Loucy (cell line): ENCODE results near the gene NHERF1.

Experiments used
- H2AFZ ChIP-seq: fragments of 200-600 bp; sonication (generic); 2 replicates; pipeline ENCODE4 v1.6.0; 2016; ENCODE audit warnings: antibody characterized with exemption, mild to moderate bottlenecking, low read length, moderate library complexity
- H3F3A ChIP-seq: fragments of 200-600 bp; 2 replicates; pipeline ENCODE4 v1.6.0; 2016; ENCODE audit warnings: antibody characterized with exemption, low read depth, mild to moderate bottlenecking
- H3K27me3 ChIP-seq: fragments of 200-600 bp; sonication (generic); 2 replicates; pipeline ENCODE4 v1.6.1; 2014; ENCODE audit warnings: low read length, mild to moderate bottlenecking; ENCODE audit not compliant: insufficient read depth, poor library complexity, severe bottlenecking
- H3K36me3 ChIP-seq: fragments of 200-600 bp; sonication (generic); 2 replicates; pipeline ENCODE4 v1.6.1; 2016; ENCODE audit warnings: low read length; ENCODE audit not compliant: insufficient read depth
- H3K4me1 ChIP-seq: fragments of 200-600 bp; sonication (generic); 2 replicates; pipeline ENCODE4 v1.5.1; 2014; ENCODE audit warnings: low read length, mild to moderate bottlenecking; ENCODE audit not compliant: insufficient read depth, poor library complexity, severe bottlenecking
- H3K4me2 ChIP-seq: fragments of 200-600 bp; sonication (generic); 2 replicates; pipeline ENCODE4 v1.6.0; 2014; ENCODE audit warnings: antibody characterized with exemption, low read length, low read depth, mild to moderate bottlenecking; ENCODE audit not compliant: poor library complexity, severe bottlenecking
- H3K4me3 ChIP-seq: fragments of 200-600 bp; sonication (generic); 2 replicates; pipeline ENCODE4 v1.5.1; 2014; ENCODE audit warnings: low read length, mild to moderate bottlenecking, mixed read lengths; ENCODE audit not compliant: poor library complexity, severe bottlenecking
- H3K79me2 ChIP-seq: fragments of 200-600 bp; sonication (generic); 2 replicates; pipeline ENCODE4 v1.6.1; 2014; ENCODE audit warnings: low read length; ENCODE audit not compliant: insufficient read depth
- H3K9ac ChIP-seq: fragments of 200-600 bp; sonication (generic); 2 replicates; pipeline ENCODE4 v1.6.0; 2014; ENCODE audit warnings: mild to moderate bottlenecking, low read depth, low read length, moderate library complexity; ENCODE audit not compliant: poor library complexity, severe bottlenecking
- H3K9me2 ChIP-seq: fragments of 200-600 bp; sonication (generic); replicated peaks from 2 replicates; pipeline ENCODE4 v1.6.1; 2016; ENCODE audit warnings: low read depth, low read length, mixed read lengths
- H3K9me3 ChIP-seq: fragments of 200-600 bp; sonication (generic); 2 replicates; pipeline ENCODE4 v1.6.1; 2014; ENCODE audit warnings: mild to moderate bottlenecking, antibody characterized with exemption, low read length, low read depth; ENCODE audit not compliant: insufficient read depth
- H4K20me1 ChIP-seq: fragments of 200-600 bp; sonication (generic); 2 replicates; pipeline ENCODE4 v1.6.0; 2014; ENCODE audit warnings: antibody characterized with exemption, low read length, mild to moderate bottlenecking; ENCODE audit not compliant: insufficient read depth, poor library complexity, severe bottlenecking
- EZH2phosphoT487 ChIP-seq: fragments of 200-600 bp; IDR thresholded peaks from 2 replicates; pipeline ENCODE4 v1.6.1; 2018; ENCODE audit warnings: antibody characterized with exemption, mild to moderate bottlenecking, moderate library complexity, borderline replicate concordance
- TF ChIP-seq, protein P1 (sequence below): fragments of 200-600 bp; sonication (generic); conservative IDR thresholded peaks from 2 replicates; pipeline ENCODE4 v1.5.1; 2014; ENCODE audit warnings: mild to moderate bottlenecking, antibody characterized with exemption, low read length

Gene NHERF1

DNA sequence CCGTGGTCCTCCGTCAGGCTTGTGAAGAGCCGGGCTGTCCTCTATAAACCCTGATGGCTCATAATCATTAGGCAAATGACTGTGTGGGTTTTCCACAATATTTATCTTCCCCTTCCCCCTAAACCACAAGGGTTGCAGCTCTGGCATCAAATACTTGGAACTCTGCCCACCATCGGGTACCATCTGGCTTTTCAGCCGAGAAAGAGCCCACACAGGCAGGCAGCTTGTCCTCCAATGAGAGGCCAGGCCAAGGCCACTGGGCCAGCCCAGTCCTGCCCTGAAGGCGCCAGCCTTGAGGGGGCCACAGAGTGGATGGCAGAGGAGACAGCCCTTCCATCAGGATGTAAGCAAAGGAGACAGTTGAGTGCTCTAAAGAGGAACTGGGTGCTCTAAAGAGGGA lies 59.5 kb downstream of the NHERF1 start:
- Histone ChIP-seq H3K4me3 (no peak overlapping the region), H3F3A (no peaks in the 10 kb centered on the region), H3K27me3 (no peaks in the 10 kb centered on the region), H4K20me1 (no peaks in the 10 kb centered on the region), H3K36me3 (no peaks in the 10 kb centered on the region; the same call in 1 of the 2 replicates), H3K9me2 (no peaks in the 10 kb centered on the region), H3K79me2 (no peaks in the 10 kb centered on the region), H3K9ac (no peak overlapping the region), H3K4me1 (no peaks in the 10 kb centered on the region), H3K9me3 (no peaks in the 10 kb centered on the region), H2AFZ (no peak overlapping the region), H3K4me2 (no peak overlapping the region)
- TF ChIP-seq EZH2phosphoT487, result no peak
- TF ChIP-seq, protein P1, sequence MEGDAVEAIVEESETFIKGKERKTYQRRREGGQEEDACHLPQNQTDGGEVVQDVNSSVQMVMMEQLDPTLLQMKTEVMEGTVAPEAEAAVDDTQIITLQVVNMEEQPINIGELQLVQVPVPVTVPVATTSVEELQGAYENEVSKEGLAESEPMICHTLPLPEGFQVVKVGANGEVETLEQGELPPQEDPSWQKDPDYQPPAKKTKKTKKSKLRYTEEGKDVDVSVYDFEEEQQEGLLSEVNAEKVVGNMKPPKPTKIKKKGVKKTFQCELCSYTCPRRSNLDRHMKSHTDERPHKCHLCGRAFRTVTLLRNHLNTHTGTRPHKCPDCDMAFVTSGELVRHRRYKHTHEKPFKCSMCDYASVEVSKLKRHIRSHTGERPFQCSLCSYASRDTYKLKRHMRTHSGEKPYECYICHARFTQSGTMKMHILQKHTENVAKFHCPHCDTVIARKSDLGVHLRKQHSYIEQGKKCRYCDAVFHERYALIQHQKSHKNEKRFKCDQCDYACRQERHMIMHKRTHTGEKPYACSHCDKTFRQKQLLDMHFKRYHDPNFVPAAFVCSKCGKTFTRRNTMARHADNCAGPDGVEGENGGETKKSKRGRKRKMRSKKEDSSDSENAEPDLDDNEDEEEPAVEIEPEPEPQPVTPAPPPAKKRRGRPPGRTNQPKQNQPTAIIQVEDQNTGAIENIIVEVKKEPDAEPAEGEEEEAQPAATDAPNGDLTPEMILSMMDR, result no peak

DNA sequence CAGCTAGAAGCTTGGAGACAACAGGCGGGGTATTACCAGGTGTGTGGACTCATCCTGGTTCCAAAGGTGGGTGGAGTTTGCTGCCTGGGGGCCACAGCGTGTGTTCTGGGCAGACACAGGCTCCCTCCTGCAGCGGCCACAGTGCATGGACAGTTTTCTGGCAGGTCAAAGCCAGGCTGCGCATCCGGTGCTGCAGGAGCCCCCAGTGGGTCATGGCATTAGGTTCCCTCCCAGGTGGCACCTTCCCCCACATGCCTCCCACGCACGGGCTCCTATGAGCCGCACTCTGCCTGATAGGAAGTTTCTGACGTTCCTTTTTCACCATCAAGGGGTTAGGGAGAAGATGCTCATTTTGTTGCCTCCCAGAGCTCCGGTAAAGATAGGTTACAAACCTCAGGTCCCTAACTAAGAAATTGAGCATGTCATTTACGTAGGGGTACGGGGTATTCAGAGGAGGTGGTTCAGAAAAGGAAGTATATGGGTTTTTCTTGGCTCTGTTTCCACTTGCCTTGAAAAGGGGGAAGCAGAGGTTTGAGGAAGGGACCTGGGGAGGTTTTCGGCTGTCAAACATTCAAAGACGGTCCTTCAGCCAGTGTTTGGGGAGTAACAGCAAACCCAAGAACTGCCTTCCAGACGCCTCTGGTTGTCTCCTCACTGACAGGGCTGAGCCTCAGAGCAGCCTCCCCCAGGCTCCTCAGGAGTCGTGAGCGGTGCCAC lies 60.4 kb downstream of the NHERF1 start:
- H3K4me1 ChIP-seq, result no peaks in the 10 kb centered on the region
- H3K79me2 ChIP-seq, result no peaks in the 10 kb centered on the region
- TF ChIP-seq, protein P1, result no peak
- no peak for TF ChIP-seq EZH2phosphoT487
- H3K9ac ChIP-seq, result no peak overlapping the region
- no peaks in the 10 kb centered on the region for H3K27me3 ChIP-seq
- H3K9me3 ChIP-seq, result no peaks in the 10 kb centered on the region
- H3K9me2 ChIP-seq, result no peaks in the 10 kb centered on the region
- H3K36me3 ChIP-seq, result no peaks in the 10 kb centered on the region; the same call in 1 of the 2 replicates
- no peaks in the 10 kb centered on the region for H3F3A ChIP-seq
- H3K4me2 ChIP-seq, result no peak overlapping the region
- H4K20me1 ChIP-seq, result no peaks in the 10 kb centered on the region
- H2AFZ ChIP-seq, result no peak overlapping the region
- H3K4me3 ChIP-seq, result no peak overlapping the region

DNA sequence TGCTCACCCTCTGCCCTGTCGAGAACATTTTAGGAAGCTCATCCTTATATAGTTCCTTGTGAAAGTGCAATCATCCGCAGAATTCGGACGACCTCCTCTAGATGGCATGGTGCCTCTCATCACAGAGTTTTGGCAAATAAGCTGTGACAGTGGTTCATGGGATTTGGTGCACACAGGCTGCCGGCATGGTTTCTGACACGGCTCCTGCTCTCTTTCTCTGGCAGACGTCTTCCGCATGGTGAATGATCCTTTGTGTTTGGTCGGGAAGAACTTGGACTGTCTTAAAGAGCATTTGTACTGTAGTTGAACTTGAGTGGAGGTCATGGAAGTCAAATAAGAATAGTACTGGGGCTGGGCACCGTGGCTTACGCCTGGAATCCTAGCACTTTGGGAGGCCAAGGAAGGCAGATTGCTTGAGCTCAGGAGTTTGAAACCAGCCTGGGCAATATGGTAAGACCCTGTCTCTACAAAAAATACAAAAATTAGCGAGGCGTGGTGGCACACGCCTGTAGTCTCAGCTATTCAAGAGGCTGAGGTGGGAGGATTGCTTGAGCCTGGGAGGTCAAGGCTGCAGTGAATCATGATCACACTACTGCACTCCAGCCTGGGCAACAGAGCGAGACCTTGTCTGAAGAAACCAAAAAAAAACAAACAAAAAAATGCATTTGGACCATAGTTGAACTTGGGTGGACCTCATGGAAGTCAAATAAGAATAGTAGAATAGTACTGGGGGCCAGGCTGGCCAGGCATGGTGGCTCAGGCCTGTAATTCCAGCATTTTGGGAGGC lies 62.5 kb downstream of the NHERF1 start:
- Histone ChIP-seq H3K9ac (no peak overlapping the region), H2AFZ (no peak overlapping the region), H4K20me1 (no peaks in the 10 kb centered on the region), H3K9me3 (no peaks in the 10 kb centered on the region), H3K9me2 (no peaks in the 10 kb centered on the region), H3K4me1 (peaks cover 9% of the 10 kb centered on the region), H3K4me2 (no peak overlapping the region), H3K36me3 (no peaks in the 10 kb centered on the region; the same call in 1 of the 2 replicates), H3K27me3 (no peaks in the 10 kb centered on the region), H3K4me3 (no peak overlapping the region), H3F3A (no peaks in the 10 kb centered on the region), H3K79me2 (no peaks in the 10 kb centered on the region)
- TF ChIP-seq EZH2phosphoT487, result no peak
